Endodermal cell (in vitro differentiated cells): Measurements from ENCODE around the gene CARS1. TPM values are rescaled to one million over a fixed set of nuclear protein-coding genes. Genes with fewer than 3 reads are reported as not detected.

Experiments
- DNase-seq: peaks from one replicate; pipeline ENCODE4 v3.0.0-alpha.2; 2017
- H3K27ac ChIP-seq: 2 replicates; pipeline ENCODE4 v1.5.1; 2013; ENCODE audit warnings: mild to moderate bottlenecking, low read depth, low read length, moderate library complexity
- H3K27me3 ChIP-seq: 2 replicates; pipeline ENCODE4 v1.6.1; 2013; ENCODE audit warnings: mild to moderate bottlenecking, low read length, moderate library complexity; ENCODE audit not compliant: insufficient read depth, control insufficient read depth, poor library complexity, severe bottlenecking
- H3K36me3 ChIP-seq: 2 replicates; pipeline ENCODE4 v1.7.0; 2013; ENCODE audit warnings: mild to moderate bottlenecking, low read length, moderate library complexity; ENCODE audit not compliant: control insufficient read depth, insufficient read depth
- H3K4me1 ChIP-seq: one replicate; pipeline ENCODE4 v1.7.0; 2013; ENCODE audit warnings: low read length; ENCODE audit not compliant: control insufficient read depth, insufficient read depth
- H3K4me3 ChIP-seq: 2 replicates; pipeline ENCODE4 v1.5.1; 2013; ENCODE audit warnings: mild to moderate bottlenecking, low read length, moderate library complexity
- H3K9ac ChIP-seq: 2 replicates; pipeline ENCODE4 v1.6.1; 2013; ENCODE audit warnings: mild to moderate bottlenecking, low read length, moderate library complexity; ENCODE audit not compliant: poor library complexity, severe bottlenecking; ENCODE audit errors: extremely low read depth
- H3K9me3 ChIP-seq: 2 replicates; pipeline ENCODE4 v1.6.1; 2013; ENCODE audit warnings: mild to moderate bottlenecking, low read length, moderate library complexity; ENCODE audit not compliant: control insufficient read depth
- H3K27ac Mint-ChIP-seq: 2 replicates; pipeline ENCODE4 v1.8.0; 2020; ENCODE audit warnings: mixed read lengths
- H3K27me3 Mint-ChIP-seq: 2 replicates; pipeline ENCODE4 v1.8.0; 2021; ENCODE audit warnings: mild to moderate bottlenecking, mixed read lengths; ENCODE audit not compliant: insufficient read depth
- H3K36me3 Mint-ChIP-seq: 2 replicates; pipeline ENCODE4 v1.8.0; 2020; ENCODE audit warnings: low read depth, mixed read lengths
- H3K4me1 Mint-ChIP-seq: 2 replicates; pipeline ENCODE4 v1.8.0; 2020; ENCODE audit warnings: mixed read lengths
- H3K4me3 Mint-ChIP-seq: 2 replicates; pipeline ENCODE4 v1.8.0; 2020; ENCODE audit warnings: mild to moderate bottlenecking, moderate library complexity, mixed read lengths
- H3K9me3 Mint-ChIP-seq: 2 replicates; pipeline ENCODE4 v1.8.0; 2020; ENCODE audit warnings: mild to moderate bottlenecking, mixed read lengths
- CTCF ChIP-seq: fragments of 200-600 bp; sonication (generic); conservative IDR thresholded peaks from 2 replicates; pipeline ENCODE4 v1.5.0; 2021; ENCODE audit warnings: antibody characterized with exemption, mild to moderate bottlenecking
- WGBS, 2 experiments: methylation state at CpG; one replicate each; pipeline versions ENCODE4 v1.1.5 to v1.1.7; 2013; ENCODE audit warnings: missing lambda C conversion rate in 2 of 2, mixed read lengths in 1 of 2; ENCODE audit not compliant: insufficient coverage in 1 of 2, insufficient read length in 1 of 2; 5-methylcytosine and 5-hydroxymethylcytosine counted together
- total RNA-seq, 2 donors: library from RNA; stranded (reverse); fragmentation: NEBNext Ultra II Directional in 1 of 2; extraction: Animal tissue kit (Norgen Biotek cat#: 25700) in 1 of 2; gene quantifications; 2 replicates in 1 of 2; 3 replicates in 1 of 2; pipeline ENCODE4 v1.2.1, GENCODE V29; 2021

The CARS1 gene
- total RNA-seq, 2 donors from 2014 or later, result 48.0 to 52.8 TPM

GRCh38 chr11:2996976-2997375, 60.2 kb downstream of the CARS1 start:
- Histone ChIP-seq H3K36me3 (peaks cover 28% of the 10 kb centered on the region), H3K9me3 (no peaks in the 10 kb centered on the region), H3K9ac (no peak overlapping the region), H3K27ac (no peak overlapping the region), H3K4me3 (no peak overlapping the region), H3K4me1 (no peaks in the 10 kb centered on the region), H3K27me3 (no peaks in the 10 kb centered on the region)
- 90 to 92% methylated on average over 6 of the region's 6 CpGs for WGBS, 2 experiments
- Mint-ChIP-seq H3K9me3 (no peaks in the 10 kb centered on the region), H3K27ac (no peak overlapping the region), H3K4me1 (peaks cover 7% of the 10 kb centered on the region), H3K4me3 (no peak overlapping the region), H3K27me3 (no peaks in the 10 kb centered on the region), H3K36me3 (peaks cover 20% of the 10 kb centered on the region)
- no peak for TF ChIP-seq CTCF
- no peak for DNase-seq

GRCh38 chr11:2995893-2996554, 61.2 kb downstream of the CARS1 start:
- peaks cover 7% of the 10 kb centered on the region for H3K4me1 Mint-ChIP-seq
- Histone ChIP-seq H3K9ac (no peak overlapping the region), H3K4me1 (no peaks in the 10 kb centered on the region), H3K27ac (no peak overlapping the region), H3K36me3 (peaks cover 20% of the 10 kb centered on the region), H3K27me3 (no peaks in the 10 kb centered on the region), H3K9me3 (no peaks in the 10 kb centered on the region), H3K4me3 (no peak overlapping the region)
- H3K9me3 Mint-ChIP-seq, result no peaks in the 10 kb centered on the region
- no peak overlapping the region for H3K27ac Mint-ChIP-seq
- 93 to 96% methylated on average over 13 to 14 of the region's 14 CpGs for WGBS, 2 experiments
- no peaks in the 10 kb centered on the region for H3K27me3 Mint-ChIP-seq
- no peak overlapping the region for H3K4me3 Mint-ChIP-seq
- no peak for TF ChIP-seq CTCF
- DNase-seq, result no peak
- H3K36me3 Mint-ChIP-seq, result peaks cover 12% of the 10 kb centered on the region

GRCh38 chr11:2995031-2995561, 62.1 kb downstream of the CARS1 start:
- Histone ChIP-seq H3K4me3 (no peak overlapping the region), H3K4me1 (no peaks in the 10 kb centered on the region), H3K27ac (no peak overlapping the region), H3K9me3 (no peaks in the 10 kb centered on the region), H3K9ac (no peak overlapping the region), H3K36me3 (peaks cover 10% of the 10 kb centered on the region), H3K27me3 (no peaks in the 10 kb centered on the region)
- TF ChIP-seq CTCF, result no peak
- H3K9me3 Mint-ChIP-seq, result no peaks in the 10 kb centered on the region
- H3K36me3 Mint-ChIP-seq, result peaks cover 3% of the 10 kb centered on the region
- H3K4me1 Mint-ChIP-seq, result peaks cover 3% of the 10 kb centered on the region
- H3K4me3 Mint-ChIP-seq, result no peak overlapping the region
- 79 to 84% methylated on average over 8 to 13 of the region's 13 CpGs for WGBS, 2 experiments
- no peaks in the 10 kb centered on the region for H3K27me3 Mint-ChIP-seq
- DNase-seq, result no peak
- H3K27ac Mint-ChIP-seq, result no peak overlapping the region
